Loucy (cell line): ENCODE data around the gene TREML2.

Source experiments
- H2AFZ ChIP-seq: fragments of 200-600 bp; sonication (generic); 2 replicates; pipeline ENCODE4 v1.6.0; 2016; ENCODE audit warnings: antibody characterized with exemption, mild to moderate bottlenecking, low read length, moderate library complexity
- H3F3A ChIP-seq: fragments of 200-600 bp; 2 replicates; pipeline ENCODE4 v1.6.0; 2016; ENCODE audit warnings: antibody characterized with exemption, low read depth, mild to moderate bottlenecking
- H3K27me3 ChIP-seq: fragments of 200-600 bp; sonication (generic); 2 replicates; pipeline ENCODE4 v1.6.1; 2014; ENCODE audit warnings: low read length, mild to moderate bottlenecking; ENCODE audit not compliant: insufficient read depth, poor library complexity, severe bottlenecking
- H3K36me3 ChIP-seq: fragments of 200-600 bp; sonication (generic); 2 replicates; pipeline ENCODE4 v1.6.1; 2016; ENCODE audit warnings: low read length; ENCODE audit not compliant: insufficient read depth
- H3K4me1 ChIP-seq: fragments of 200-600 bp; sonication (generic); 2 replicates; pipeline ENCODE4 v1.5.1; 2014; ENCODE audit warnings: low read length, mild to moderate bottlenecking; ENCODE audit not compliant: insufficient read depth, poor library complexity, severe bottlenecking
- H3K4me2 ChIP-seq: fragments of 200-600 bp; sonication (generic); 2 replicates; pipeline ENCODE4 v1.6.0; 2014; ENCODE audit warnings: antibody characterized with exemption, low read length, low read depth, mild to moderate bottlenecking; ENCODE audit not compliant: poor library complexity, severe bottlenecking
- H3K4me3 ChIP-seq: fragments of 200-600 bp; sonication (generic); 2 replicates; pipeline ENCODE4 v1.5.1; 2014; ENCODE audit warnings: low read length, mild to moderate bottlenecking, mixed read lengths; ENCODE audit not compliant: poor library complexity, severe bottlenecking
- H3K79me2 ChIP-seq: fragments of 200-600 bp; sonication (generic); 2 replicates; pipeline ENCODE4 v1.6.1; 2014; ENCODE audit warnings: low read length; ENCODE audit not compliant: insufficient read depth
- H3K9ac ChIP-seq: fragments of 200-600 bp; sonication (generic); 2 replicates; pipeline ENCODE4 v1.6.0; 2014; ENCODE audit warnings: mild to moderate bottlenecking, low read depth, low read length, moderate library complexity; ENCODE audit not compliant: poor library complexity, severe bottlenecking
- H3K9me2 ChIP-seq: fragments of 200-600 bp; sonication (generic); replicated peaks from 2 replicates; pipeline ENCODE4 v1.6.1; 2016; ENCODE audit warnings: low read depth, low read length, mixed read lengths
- H3K9me3 ChIP-seq: fragments of 200-600 bp; sonication (generic); 2 replicates; pipeline ENCODE4 v1.6.1; 2014; ENCODE audit warnings: mild to moderate bottlenecking, antibody characterized with exemption, low read length, low read depth; ENCODE audit not compliant: insufficient read depth
- H4K20me1 ChIP-seq: fragments of 200-600 bp; sonication (generic); 2 replicates; pipeline ENCODE4 v1.6.0; 2014; ENCODE audit warnings: antibody characterized with exemption, low read length, mild to moderate bottlenecking; ENCODE audit not compliant: insufficient read depth, poor library complexity, severe bottlenecking
- EZH2phosphoT487 ChIP-seq: fragments of 200-600 bp; IDR thresholded peaks from 2 replicates; pipeline ENCODE4 v1.6.1; 2018; ENCODE audit warnings: antibody characterized with exemption, mild to moderate bottlenecking, moderate library complexity, borderline replicate concordance
- TF ChIP-seq, protein P1 (sequence below): fragments of 200-600 bp; sonication (generic); conservative IDR thresholded peaks from 2 replicates; pipeline ENCODE4 v1.5.1; 2014; ENCODE audit warnings: mild to moderate bottlenecking, antibody characterized with exemption, low read length

Gene TREML2

GRCh38 chr6:41167173-41167963 lies 33.6 kb downstream of the TREML2 start:
- H3K9ac ChIP-seq: no peak overlapping the region
- H3K4me3 ChIP-seq: no peak overlapping the region
- no peaks in the 10 kb centered on the region for H3K79me2 ChIP-seq
- H3K9me2 ChIP-seq: no peaks in the 10 kb centered on the region
- H3K36me3 ChIP-seq: no peaks in the 10 kb centered on the region
- no peaks in the 10 kb centered on the region for H3K9me3 ChIP-seq
- no peaks in the 10 kb centered on the region for H3K27me3 ChIP-seq
- no peaks in the 10 kb centered on the region for H3F3A ChIP-seq
- TF ChIP-seq, protein P1, sequence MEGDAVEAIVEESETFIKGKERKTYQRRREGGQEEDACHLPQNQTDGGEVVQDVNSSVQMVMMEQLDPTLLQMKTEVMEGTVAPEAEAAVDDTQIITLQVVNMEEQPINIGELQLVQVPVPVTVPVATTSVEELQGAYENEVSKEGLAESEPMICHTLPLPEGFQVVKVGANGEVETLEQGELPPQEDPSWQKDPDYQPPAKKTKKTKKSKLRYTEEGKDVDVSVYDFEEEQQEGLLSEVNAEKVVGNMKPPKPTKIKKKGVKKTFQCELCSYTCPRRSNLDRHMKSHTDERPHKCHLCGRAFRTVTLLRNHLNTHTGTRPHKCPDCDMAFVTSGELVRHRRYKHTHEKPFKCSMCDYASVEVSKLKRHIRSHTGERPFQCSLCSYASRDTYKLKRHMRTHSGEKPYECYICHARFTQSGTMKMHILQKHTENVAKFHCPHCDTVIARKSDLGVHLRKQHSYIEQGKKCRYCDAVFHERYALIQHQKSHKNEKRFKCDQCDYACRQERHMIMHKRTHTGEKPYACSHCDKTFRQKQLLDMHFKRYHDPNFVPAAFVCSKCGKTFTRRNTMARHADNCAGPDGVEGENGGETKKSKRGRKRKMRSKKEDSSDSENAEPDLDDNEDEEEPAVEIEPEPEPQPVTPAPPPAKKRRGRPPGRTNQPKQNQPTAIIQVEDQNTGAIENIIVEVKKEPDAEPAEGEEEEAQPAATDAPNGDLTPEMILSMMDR: no peak
- no peak for TF ChIP-seq EZH2phosphoT487
- H3K4me1 ChIP-seq: no peaks in the 10 kb centered on the region
- H4K20me1 ChIP-seq: no peaks in the 10 kb centered on the region
- H2AFZ ChIP-seq: no peak overlapping the region
- no peak overlapping the region for H3K4me2 ChIP-seq

GRCh38 chr6:41164551-41165120 lies 36.3 kb downstream of the TREML2 start:
- no peaks in the 10 kb centered on the region for H4K20me1 ChIP-seq
- no peaks in the 10 kb centered on the region for H3K4me1 ChIP-seq
- no peak overlapping the region for H2AFZ ChIP-seq
- H3K4me2 ChIP-seq: no peak overlapping the region
- no peak overlapping the region for H3K9ac ChIP-seq
- H3K79me2 ChIP-seq: no peaks in the 10 kb centered on the region
- H3K9me3 ChIP-seq: no peaks in the 10 kb centered on the region
- no peak for TF ChIP-seq EZH2phosphoT487
- TF ChIP-seq, protein P1: no peak
- no peak overlapping the region for H3K4me3 ChIP-seq
- H3K27me3 ChIP-seq: no peaks in the 10 kb centered on the region
- no peaks in the 10 kb centered on the region for H3F3A ChIP-seq
- H3K9me2 ChIP-seq: no peaks in the 10 kb centered on the region
- H3K36me3 ChIP-seq: no peaks in the 10 kb centered on the region

DNA sequence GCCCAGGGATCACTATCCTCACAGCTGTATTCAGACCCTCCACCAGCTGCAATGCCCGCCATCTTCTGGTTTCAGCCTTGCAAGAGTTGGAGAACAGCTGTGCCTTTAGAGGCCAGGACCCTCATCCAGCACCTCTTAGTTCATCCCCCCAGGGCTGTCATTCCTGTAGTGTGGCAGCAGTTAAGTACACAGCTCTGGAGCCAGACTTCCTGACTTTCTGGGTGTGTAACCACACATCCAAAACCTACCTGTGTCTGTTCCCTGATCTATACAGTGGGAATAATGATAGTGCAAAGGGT lies 37.6 kb downstream of the TREML2 start:
- no peak overlapping the region for H2AFZ ChIP-seq
- no peak overlapping the region for H3K9ac ChIP-seq
- H3K27me3 ChIP-seq: no peaks in the 10 kb centered on the region
- H3K79me2 ChIP-seq: no peaks in the 10 kb centered on the region
- H3K9me3 ChIP-seq: no peaks in the 10 kb centered on the region
- H3K36me3 ChIP-seq: no peaks in the 10 kb centered on the region
- no peaks in the 10 kb centered on the region for H3K9me2 ChIP-seq
- TF ChIP-seq, protein P1: no peak
- H3K4me3 ChIP-seq: no peak overlapping the region
- no peaks in the 10 kb centered on the region for H4K20me1 ChIP-seq
- no peaks in the 10 kb centered on the region for H3F3A ChIP-seq
- H3K4me1 ChIP-seq: no peaks in the 10 kb centered on the region
- H3K4me2 ChIP-seq: no peak overlapping the region
